IMR-90 (cell line): ENCODE data around the gene MASTL. TPM values are rescaled to one million over a fixed set of nuclear protein-coding genes. Genes with fewer than 3 reads are reported as not detected.

Experiments
- ATAC-seq: fragments of 200-7000 bp; cut with Tn5 transposase; 2 replicates; pipeline ENCODE4 v1.9.1; 2020; ENCODE audit warnings: low read depth, mild to moderate bottlenecking, moderate library complexity
- BruUV-seq: library from RNA; stranded (reverse); fragments of 400-500 nt; replicated peaks from 2 replicates; lab custom pipeline; 2021; lab: Mats Ljungman, UMichigan
- CTCF ChIA-PET: fragments of 300-600 bp; formaldehyde crosslinking; extraction: SDS; loops from one replicate; lab custom pipeline; 2021; ENCODE audit warnings: antibody characterized with exemption; lab: Yijun Ruan, JAX
- POLR2A ChIA-PET: fragments of 300-600 bp; sonication (Branson Sonifier 250); formaldehyde crosslinking; loops from one replicate; lab custom pipeline; 2022; ENCODE audit warnings: antibody characterized with exemption; ENCODE audit not compliant: unreplicated experiment; lab: Charles Lee
- DNase-seq: peaks from one replicate; pipeline ENCODE4 v3.0.0; 2013
- H2AFZ ChIP-seq: replicated peaks from 2 replicates; pipeline ENCODE3; 2013; ENCODE audit warnings: low read length, mild to moderate bottlenecking; ENCODE audit not compliant: poor library complexity
- H2AK5ac ChIP-seq: 2 replicates; pipeline ENCODE4 v1.6.1; 2013; ENCODE audit warnings: low read depth, low read length, inconsistent platforms
- H2AK9ac ChIP-seq: replicated peaks from 2 replicates; pipeline ENCODE3; 2013; ENCODE audit warnings: mild to moderate bottlenecking, low read depth, low read length, moderate library complexity; ENCODE audit not compliant: poor library complexity
- H2BK120ac ChIP-seq: 2 replicates; pipeline ENCODE4 v1.6.1; 2013; ENCODE audit warnings: low read depth, low read length, inconsistent platforms
- H2BK15ac ChIP-seq: 3 replicates; pipeline ENCODE4 v1.6.1; 2013; ENCODE audit warnings: low read depth, low read length, inconsistent platforms
- H2BK20ac ChIP-seq: 2 replicates; pipeline ENCODE4 v1.6.1; 2013; ENCODE audit warnings: low read depth, mild to moderate bottlenecking, inconsistent platforms, low read length, moderate library complexity
- H2BK5ac ChIP-seq: 2 replicates; pipeline ENCODE4 v1.6.1; 2013; ENCODE audit warnings: mild to moderate bottlenecking, low read depth, low read length, inconsistent platforms; ENCODE audit not compliant: poor library complexity, severe bottlenecking
- H3K14ac ChIP-seq: replicated peaks from 2 replicates; pipeline ENCODE4 v1.6.1; 2013; ENCODE audit warnings: low read depth, low read length, inconsistent platforms
- H3K18ac ChIP-seq: 2 replicates; pipeline ENCODE4 v1.6.1; 2013; ENCODE audit warnings: low read depth, low read length, control low read depth
- H3K23ac ChIP-seq: 2 replicates; pipeline ENCODE4 v1.6.1; 2013; ENCODE audit warnings: low read depth, low read length, inconsistent platforms
- H3K27ac ChIP-seq: 2 replicates; pipeline ENCODE4 v1.5.1; 2013; ENCODE audit warnings: mild to moderate bottlenecking, control low read depth, low read length; ENCODE audit not compliant: insufficient read depth
- H3K27me3 ChIP-seq: 2 replicates; pipeline ENCODE4 v1.6.1; 2013; ENCODE audit warnings: low read length; ENCODE audit not compliant: control insufficient read depth, insufficient read depth
- H3K36me3 ChIP-seq: 2 replicates; pipeline ENCODE4 v1.6.1; 2013; ENCODE audit warnings: low read length, mixed read lengths; ENCODE audit not compliant: control insufficient read depth, insufficient read depth
- H3K4ac ChIP-seq: 2 replicates; pipeline ENCODE4 v1.6.1; 2013; ENCODE audit warnings: low read depth, low read length, inconsistent platforms
- H3K4me1 ChIP-seq: 2 replicates; pipeline ENCODE4 v1.6.1; 2013; ENCODE audit warnings: low read length, mixed read lengths; ENCODE audit not compliant: control insufficient read depth, insufficient read depth
- H3K4me2 ChIP-seq: 2 replicates; pipeline ENCODE4 v1.6.1; 2013; ENCODE audit warnings: low read depth, mild to moderate bottlenecking, control low read depth, low read length, moderate library complexity
- H3K4me3 ChIP-seq: 2 replicates; pipeline ENCODE4 v1.5.1; 2013; ENCODE audit warnings: low read depth, mild to moderate bottlenecking, control low read depth, low read length, moderate library complexity; ENCODE audit not compliant: insufficient read depth
- H3K56ac ChIP-seq: 2 replicates; pipeline ENCODE4 v1.6.1; 2013; ENCODE audit warnings: low read length, inconsistent platforms; ENCODE audit not compliant: insufficient read depth; ENCODE audit errors: extremely low read depth
- H3K79me1 ChIP-seq, 2 experiments: 2 replicates each; pipeline ENCODE4 v1.6.1; 2013; ENCODE audit warnings: low read length in 2 of 2, inconsistent platforms in 1 of 2, low read depth in 1 of 2
- H3K9ac ChIP-seq: 2 replicates; pipeline ENCODE4 v1.6.1; 2013; ENCODE audit warnings: low read depth, low read length, control low read depth
- H3K9me1 ChIP-seq: 2 replicates; pipeline ENCODE4 v1.6.1; 2013; ENCODE audit warnings: low read length, inconsistent platforms; ENCODE audit not compliant: insufficient read depth
- H3K9me3 ChIP-seq: 2 replicates; pipeline ENCODE4 v1.6.1; 2013; ENCODE audit warnings: low read length; ENCODE audit not compliant: control insufficient read depth, insufficient read depth
- H4K20me1 ChIP-seq: 2 replicates; pipeline ENCODE4 v1.6.1; 2013; ENCODE audit warnings: low read length, inconsistent platforms; ENCODE audit not compliant: insufficient read depth
- H4K5ac ChIP-seq: 2 replicates; pipeline ENCODE4 v1.6.1; 2013; ENCODE audit warnings: mild to moderate bottlenecking, low read depth, low read length, control low read depth
- H4K8ac ChIP-seq, 2 experiments: 2 replicates each; pipeline ENCODE4 v1.6.1; 2013; ENCODE audit warnings: low read depth in 2 of 2, low read length in 2 of 2, control low read depth in 1 of 2, inconsistent platforms in 1 of 2
- H4K91ac ChIP-seq: 2 replicates; pipeline ENCODE4 v1.6.1; 2013; ENCODE audit warnings: low read depth, low read length, inconsistent platforms; ENCODE audit not compliant: insufficient read depth
- CEBPB ChIP-seq: IDR thresholded peaks from 2 replicates; pipeline ENCODE4 v1.6.1; 2012; ENCODE audit warnings: low read depth, low read length, improper control_type of control experiment
- CHD1 ChIP-seq: IDR thresholded peaks from 2 replicates; pipeline ENCODE4 v1.6.1; 2012; ENCODE audit warnings: low read depth, low read length, improper control_type of control experiment
- CTCF ChIP-seq: conservative IDR thresholded peaks from 2 replicates; pipeline ENCODE4 v1.5.1; 2012; ENCODE audit warnings: mild to moderate bottlenecking, low read depth, low read length, improper control_type of control experiment
- FOS ChIP-seq: fragments of 150-350 bp; IDR thresholded peaks from 2 replicates; pipeline ENCODE4 v1.6.1; 2016; ENCODE audit warnings: low read depth, low read length
- MAFK ChIP-seq: IDR thresholded peaks from 2 replicates; pipeline ENCODE4 v1.6.1; 2012; ENCODE audit warnings: low read depth, low read length, improper control_type of control experiment
- MAZ ChIP-seq: IDR thresholded peaks from 2 replicates; pipeline ENCODE4 v1.6.1; 2012; ENCODE audit warnings: low read depth, mild to moderate bottlenecking, low read length, improper control_type of control experiment, moderate library complexity, borderline replicate concordance
- MXI1 ChIP-seq: IDR thresholded peaks from 2 replicates; pipeline ENCODE4 v1.6.1; 2012; ENCODE audit warnings: low read depth, mild to moderate bottlenecking, low read length, moderate library complexity, borderline replicate concordance
- NFE2L2 ChIP-seq: fragments of 150-350 bp; IDR thresholded peaks from 2 replicates; pipeline ENCODE4 v1.6.1; 2016; ENCODE audit warnings: low read depth, mild to moderate bottlenecking, low read length
- RCOR1 ChIP-seq: IDR thresholded peaks from 2 replicates; pipeline ENCODE4 v1.6.1; 2012; ENCODE audit warnings: mild to moderate bottlenecking, low read length, improper control_type of control experiment; ENCODE audit not compliant: insufficient replicate concordance
- RFX5 ChIP-seq: IDR thresholded peaks from 2 replicates; pipeline ENCODE4 v1.8.0; 2012; ENCODE audit warnings: low read depth, mild to moderate bottlenecking, low read length, moderate library complexity
- SMC3 ChIP-seq: fragments of 150-350 bp; IDR thresholded peaks from 2 replicates; pipeline ENCODE4 v1.6.1; 2016; ENCODE audit warnings: low read depth, mild to moderate bottlenecking, antibody characterized with exemption, low read length, moderate library complexity
- WGBS, 2 experiments: methylation state at CpG; one replicate each; pipeline versions ENCODE4 v1.1.5 to v1.1.7; 2013; ENCODE audit warnings: missing lambda C conversion rate in 2 of 2; ENCODE audit not compliant: insufficient read length in 1 of 2; ENCODE audit errors: extremely low coverage in 2 of 2; 5-methylcytosine and 5-hydroxymethylcytosine counted together
- dilution Hi-C: fragments of 300-500 bp; cut with HindIII; formaldehyde crosslinking; loops from one replicate; pipeline ENCODE4 v1.14.3; 2018; ENCODE audit warnings: low sequenced_read_pairs; ENCODE audit not compliant: unreplicated experiment
- in situ Hi-C: fragments of 300-500 bp; cut with MboI; formaldehyde crosslinking; loops from 3 replicates; pipeline ENCODE4 v1.14.3; 2019; ENCODE audit warnings: low sequenced_read_pairs, inconsistent platforms, mixed read lengths
- intact Hi-C: fragments of 100-400 bp; cut with micrococcal nuclease; formaldehyde crosslinking; loops from 2 replicates; pipeline ENCODE4 v1.10.0; 2022
- polyA plus RNA-seq, 3 experiments: library from polyadenylated mRNA; depleted of rRNA; stranded (reverse); fragments of >200 nt; gene quantifications; 2 replicates each; pipeline ENCODE4 v1.2.3, GENCODE V29; 2012; ENCODE audit warnings: low replicate concordance in 1 of 3
- total RNA-seq: library from RNA; depleted of rRNA; stranded (reverse); fragments of >200 nt; gene quantifications from 2 replicates; pipeline ENCODE4 v1.2.3, GENCODE V29; 2012

The MASTL gene
- total and polyA plus RNA-seq, 2 of the 4 experiments (the other 2 are of a cell fraction): 7.0 to 13.4 TPM

DNA sequence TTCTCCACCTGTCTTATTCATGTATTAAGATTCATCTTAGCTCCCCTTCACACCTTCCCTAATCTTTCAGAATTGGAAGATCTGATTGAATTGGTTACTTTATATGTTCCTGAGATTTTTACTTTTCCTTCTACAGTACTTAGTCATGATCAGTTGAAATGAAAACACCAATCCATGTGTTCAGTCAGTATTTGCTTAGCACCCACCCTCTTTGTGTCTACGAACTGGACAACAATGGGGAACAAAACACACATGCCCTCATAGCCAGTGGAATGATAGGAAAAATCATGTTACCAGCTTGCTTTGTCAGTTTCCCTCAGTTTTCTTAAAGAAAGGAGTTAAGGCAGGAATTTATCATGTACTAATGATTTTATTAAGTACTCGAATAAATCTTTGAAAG, 2.0 kb downstream of the MASTL start:
- Histone ChIP-seq H4K91ac (no peak overlapping the region), H2AK5ac (peak overlapping the region; percentile 64; the same call in 1 of the 2 replicates), H3K4me1 (0 out of 2 replicates have a peak, but pooled peaks cover 1% of the 10 kb centered on the region), H2BK15ac (no peak overlapping the region), H2BK120ac (no peak overlapping the region), H3K4ac (no peak overlapping the region), H2BK5ac (no peak overlapping the region), H2AK9ac (no peak overlapping the region), H3K18ac (no peak overlapping the region), H3K23ac (0 out of 2 replicates have a peak overlapping the region, but pooled peaks have one; percentile 2), H3K79me1 (peaks cover 13 to 28% of the 10 kb centered on the region in 2 experiments), H3K9ac (peak overlapping the region; percentile 22; the same call in 1 of the 2 replicates), H4K20me1 (peaks cover 19% of the 10 kb centered on the region), H3K4me3 (no peak overlapping the region), H3K4me2 (peak overlapping the region; percentile 53), H2AFZ (no peak overlapping the region), H3K27ac (no peak overlapping the region), H4K5ac (peak overlapping the region; percentile 38; the same call in 1 of the 2 replicates), H3K9me3 (no peaks in the 10 kb centered on the region), H4K8ac (peak overlapping the region in 1 of 2 experiments; percentile 66; a peak in 2 of 4 replicates), H3K27me3 (no peaks in the 10 kb centered on the region), H3K9me1 (no peaks in the 10 kb centered on the region), H3K36me3 (peaks cover 12% of the 10 kb centered on the region), H2BK20ac (no peak overlapping the region), H3K56ac (no peak overlapping the region), H3K14ac (no peak overlapping the region)
- no TSS peak for BruUV-seq
- DNase-seq: no peak
- no CpG with 5 or more reads among the region's 2 CpGs for WGBS, 2 experiments
- TF ChIP-seq FOS: no peak
- no peak for TF ChIP-seq MXI1
- no peak for TF ChIP-seq RFX5
- TF ChIP-seq CTCF: no peak
- no peak for TF ChIP-seq NFE2L2
- TF ChIP-seq CEBPB: no peak
- no peak for TF ChIP-seq MAFK
- no peak for TF ChIP-seq CHD1
- no peak for TF ChIP-seq SMC3
- no peak for TF ChIP-seq RCOR1
- no peak for TF ChIP-seq MAZ
- no peak for ATAC-seq
- in situ Hi-C loops: no loop called here
- POLR2A ChIA-PET: no interaction called here
- CTCF ChIA-PET: no interaction called here
- dilution Hi-C loops: no loop called here
- intact Hi-C loops: loop anchor here (5.0 to 10.0 kb wide), 2 partner anchors 50 to 208 kb away; no protein-coding TSS in a partner anchor
